ENCODE measurements around the gene LCNL1. TPM values are rescaled to one million over a fixed set of nuclear protein-coding genes. Genes with fewer than 3 reads are reported as not detected.

LCNL1 gene
- total and polyA plus RNA-seq, 10 of the 15 experiments (the other 5 are each of a cell fraction or from before 2014, with no cell fraction given) = not detected

DNA sequence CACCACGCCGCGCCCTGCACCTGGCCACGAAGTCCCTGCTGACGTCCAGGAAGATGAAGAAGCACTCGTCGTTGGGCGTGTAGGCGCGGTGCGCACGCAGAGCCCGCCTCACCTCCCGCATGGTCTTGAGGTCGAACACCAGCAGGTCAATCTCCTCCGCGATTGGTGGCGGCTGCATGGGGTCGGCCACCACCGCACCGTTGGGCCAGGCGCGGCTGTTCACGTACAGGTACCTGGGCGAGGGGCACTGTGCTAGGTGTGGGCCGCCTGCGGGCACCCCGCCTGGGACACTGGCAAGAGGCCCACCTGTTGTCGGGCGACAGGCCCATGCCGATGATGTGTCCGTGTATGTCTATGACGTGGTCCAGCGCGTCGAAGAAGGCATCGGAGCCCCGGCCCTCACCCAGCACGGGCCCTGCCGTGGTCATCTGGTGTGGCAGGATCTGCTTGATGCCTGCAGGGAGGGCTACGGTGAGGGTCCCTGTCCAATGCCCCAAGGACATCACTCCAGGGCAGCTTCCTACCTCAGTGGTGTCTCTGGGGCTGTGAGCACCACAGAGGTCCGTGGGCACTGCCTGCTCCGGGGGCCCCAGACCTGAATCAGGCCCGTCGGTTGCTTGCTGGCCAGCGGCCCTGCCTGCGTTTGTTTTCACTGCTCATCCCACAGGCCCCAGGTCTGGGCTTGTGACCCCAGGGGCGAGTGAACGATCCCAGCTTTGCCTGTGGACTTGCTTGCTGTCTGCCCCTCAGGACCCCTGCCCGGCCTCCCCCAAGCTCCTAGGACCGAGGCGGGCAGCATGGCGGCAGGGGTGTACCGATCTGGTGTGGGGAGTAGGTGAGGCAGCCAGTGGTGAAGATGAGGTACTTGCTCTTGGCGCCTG is 41.3 kb upstream of the LCNL1 start:
- no peak overlapping the region for H3K9ac ChIP-seq (ENCODE audit: control insufficient read depth, insufficient read depth, low read length)
- no peak for DNase-seq (ENCODE audit: low read depth, low spot score)
- 97% methylated on average over 54 of the region's 55 CpGs for WGBS (ENCODE audit: insufficient coverage, insufficient replicate concordance, low lambda C conversion rate, missing lambda C conversion rate)
- FAIRE-seq = no peak
- intact Hi-C loops (cut with micrococcal nuclease; ENCODE audit: unreplicated experiment) = loop anchor here (5.0 to 10.0 kb wide), 2 partner anchors 89 to 147 kb away; partner anchors contain the start of genes CCDC183, MAMDC4 and TMEM141
- ChIA-PET SMC1A (ENCODE audit: uncharacterized antibody, unreplicated experiment) (no interaction called here), RAD21 (ENCODE audit: unreplicated experiment) (no interaction called here), CTCF (no interaction called here), POLR2A (no interaction called here)
- no peak overlapping the region for H3K4me2 ChIP-seq (ENCODE audit: control insufficient read depth, insufficient read depth)
- in situ Hi-C loops (cut with MboI) = no loop called here
- H3K27me3 ChIP-seq (replicated peaks in 1 of 2; ENCODE audit: control insufficient read depth in 2 of 2, insufficient read depth in 2 of 2, low read length in 1 of 2) = no peaks in the 10 kb centered on the region
- no peak overlapping the region for H3K27ac ChIP-seq (ENCODE audit: control insufficient read depth, insufficient read depth)
- H3K36me3 ChIP-seq (ENCODE audit: control insufficient read depth in 2 of 2, insufficient read depth in 2 of 2, low read length in 1 of 2) = peaks cover 2 to 26% of the 10 kb centered on the region in 2 experiments; a peak in 3 of 4 replicates
- no peak for TF ChIP-seq JUNB (IDR thresholded peaks at IDR 0.05)
- no peak for TF ChIP-seq HDAC2 (IDR thresholded peaks at IDR 0.05)
- peaks cover 4% of the 10 kb centered on the region for H3K4me1 ChIP-seq (ENCODE audit: control insufficient read depth, insufficient read depth, low read length)
- no peak overlapping the region for H3K4me3 ChIP-seq
- no peaks in the 10 kb centered on the region for H4K20me1 ChIP-seq (ENCODE audit: control insufficient read depth, insufficient read depth)
- no peak for ATAC-seq
- H2AFZ ChIP-seq (ENCODE audit: control insufficient read depth, low read depth, low read length) = no peak overlapping the region
- H3K9me3 ChIP-seq (replicated peaks; ENCODE audit: control insufficient read depth, insufficient read depth, low read length) = no peaks in the 10 kb centered on the region
- BruUV-seq (replicated peaks) = no TSS peak
- H3K79me2 ChIP-seq (ENCODE audit: control insufficient read depth, insufficient read depth, low read length) = peaks cover 19% of the 10 kb centered on the region

DNA sequence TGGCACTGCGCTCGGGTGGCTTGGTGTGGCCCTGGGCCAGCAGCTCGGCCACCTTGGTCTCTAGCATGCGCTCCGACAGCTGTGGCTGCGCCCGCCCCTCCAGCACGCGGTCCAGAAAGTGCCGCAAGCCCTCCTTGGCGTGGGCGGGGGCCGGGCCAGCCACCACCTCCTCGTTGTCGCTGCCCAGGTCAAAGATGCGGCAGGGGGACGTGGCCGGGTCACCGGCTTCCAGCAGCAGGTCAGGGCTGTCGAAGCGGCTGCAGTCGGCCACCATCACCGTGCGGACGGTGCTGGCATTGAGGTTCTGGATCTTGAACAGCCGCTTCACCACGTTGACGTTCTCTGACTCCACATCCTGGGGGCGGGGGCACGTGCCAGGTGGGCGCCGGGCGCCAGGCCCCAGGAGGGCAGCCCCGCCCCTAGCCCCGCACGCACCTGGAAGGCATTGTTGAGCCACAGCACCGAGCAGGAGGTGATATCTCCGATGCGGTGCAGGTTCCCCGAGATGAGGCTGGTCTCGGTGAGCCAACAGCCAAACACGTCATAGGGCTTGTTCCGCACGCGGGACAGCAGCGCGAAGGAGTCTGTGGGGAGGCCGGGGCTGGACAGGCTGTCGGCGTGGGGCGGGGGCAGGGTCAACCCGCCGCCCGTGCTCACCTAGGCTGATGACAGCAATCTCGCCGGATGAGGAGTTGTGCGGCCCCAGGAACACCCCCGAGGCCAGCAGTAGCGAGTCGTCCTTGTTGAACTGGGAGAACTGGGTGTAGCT is 40.5 kb upstream of the LCNL1 start:
- Histone ChIP-seq H3K9me3 (replicated peaks; ENCODE audit: control insufficient read depth, insufficient read depth, low read length) (no peaks in the 10 kb centered on the region), H3K36me3 (ENCODE audit: control insufficient read depth in 2 of 2, insufficient read depth in 2 of 2, low read length in 1 of 2) (peaks cover 2 to 26% of the 10 kb centered on the region in 2 experiments; a peak in 3 of 4 replicates), H3K79me2 (ENCODE audit: control insufficient read depth, insufficient read depth, low read length) (peaks cover 19% of the 10 kb centered on the region), H3K27ac (ENCODE audit: control insufficient read depth, insufficient read depth) (no peak overlapping the region), H3K4me3 (0 out of 2 replicates have a peak overlapping the region, but pooled peaks have one; percentile 16), H3K4me2 (ENCODE audit: control insufficient read depth, insufficient read depth) (no peak overlapping the region), H3K27me3 (replicated peaks in 1 of 2; ENCODE audit: control insufficient read depth in 2 of 2, insufficient read depth in 2 of 2, low read length in 1 of 2) (no peaks in the 10 kb centered on the region), H2AFZ (ENCODE audit: control insufficient read depth, low read depth, low read length) (no peak overlapping the region), H4K20me1 (ENCODE audit: control insufficient read depth, insufficient read depth) (no peaks in the 10 kb centered on the region), H3K9ac (ENCODE audit: control insufficient read depth, insufficient read depth, low read length) (no peak overlapping the region), H3K4me1 (ENCODE audit: control insufficient read depth, insufficient read depth, low read length) (peaks cover 4% of the 10 kb centered on the region)
- FAIRE-seq (no peak), DNase-seq (ENCODE audit: low read depth, low spot score) (no peak), ATAC-seq (no peak)
- in situ Hi-C loops (cut with MboI) = no loop called here
- RAD21 ChIA-PET (ENCODE audit: unreplicated experiment) = no interaction called here
- intact Hi-C loops (cut with micrococcal nuclease; ENCODE audit: unreplicated experiment) = loop anchor here (5.0 to 10.0 kb wide), 2 partner anchors 90 to 147 kb away; partner anchors contain the start of genes CCDC183, MAMDC4 and TMEM141
- CTCF ChIA-PET = interaction anchor here (2.5 kb wide), 1 partner anchor 99 kb away, joined by 12 read pairs; the partner anchor contains the start of gene AJM1
- WGBS (ENCODE audit: insufficient coverage, insufficient replicate concordance, low lambda C conversion rate, missing lambda C conversion rate) = 96% methylated on average over 49 of the region's 60 CpGs
- no peak for TF ChIP-seq BMI1 (IDR thresholded peaks at IDR 0.05; ENCODE audit: borderline replicate concordance)
- TF ChIP-seq, protein P1, sequence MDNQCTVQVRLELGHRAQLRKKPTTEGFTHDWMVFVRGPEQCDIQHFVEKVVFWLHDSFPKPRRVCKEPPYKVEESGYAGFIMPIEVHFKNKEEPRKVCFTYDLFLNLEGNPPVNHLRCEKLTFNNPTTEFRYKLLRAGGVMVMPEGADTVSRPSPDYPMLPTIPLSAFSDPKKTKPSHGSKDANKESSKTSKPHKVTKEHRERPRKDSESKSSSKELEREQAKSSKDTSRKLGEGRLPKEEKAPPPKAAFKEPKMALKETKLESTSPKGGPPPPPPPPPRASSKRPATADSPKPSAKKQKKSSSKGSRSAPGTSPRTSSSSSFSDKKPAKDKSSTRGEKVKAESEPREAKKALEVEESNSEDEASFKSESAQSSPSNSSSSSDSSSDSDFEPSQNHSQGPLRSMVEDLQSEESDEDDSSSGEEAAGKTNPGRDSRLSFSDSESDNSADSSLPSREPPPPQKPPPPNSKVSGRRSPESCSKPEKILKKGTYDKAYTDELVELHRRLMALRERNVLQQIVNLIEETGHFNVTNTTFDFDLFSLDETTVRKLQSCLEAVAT (IDR thresholded peaks at IDR 0.05) = 0 out of 2 replicates have a peak, but pooled peaks have one; percentile 42
- BruUV-seq (replicated peaks) = TSS peak; percentile 51
- POLR2A ChIA-PET = no interaction called here
- SMC1A ChIA-PET (ENCODE audit: uncharacterized antibody, unreplicated experiment) = no interaction called here
